ENCODE results near the gene PGBD1.

Gene PGBD1

GRCh38 chr6:28281288-28282064, at the start of gene PGBD1:
Gene PGBD1, plus strand, starts transcription at chr6:28281572. Its CDS starts 2,242 bp downstream, at chr6:28283814.
- DNase-seq (ENCODE audit: low read depth, low spot score): no peak

- DNase-seq (ENCODE audit: low read depth, low spot score): no peak
Measured at GRCh38 chr6:28232785-28233184, 48.6 kb upstream of the PGBD1 start.

DNA sequence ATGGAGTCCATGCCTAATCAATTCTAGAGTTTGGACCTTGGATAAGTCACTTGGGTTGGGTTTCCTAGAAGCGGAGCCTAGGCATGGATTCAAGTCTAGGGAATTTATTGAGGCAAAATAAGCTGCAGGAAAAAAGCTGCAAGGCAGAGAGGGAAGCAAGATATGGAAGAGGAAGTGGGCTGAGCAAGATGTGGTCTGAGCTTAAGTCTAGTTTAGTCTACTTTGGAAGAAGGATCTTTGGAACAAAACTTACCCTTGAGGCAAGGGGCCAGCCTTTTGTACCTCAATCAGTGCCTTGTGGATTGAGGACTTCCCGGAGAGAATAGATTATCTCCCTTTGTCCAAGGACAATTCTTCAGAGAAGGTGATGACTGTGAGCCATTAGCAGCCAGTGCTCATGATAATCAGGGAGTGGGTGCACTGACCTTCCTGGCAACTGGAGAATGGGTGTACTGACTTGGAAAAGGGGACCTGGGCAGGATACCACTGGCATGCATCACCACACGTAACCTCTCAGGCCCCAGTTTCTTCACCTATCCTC, 45.4 kb upstream of the PGBD1 start:
- no peak for DNase-seq (ENCODE audit: low read depth, low spot score)

- no peak for DNase-seq (ENCODE audit: low read depth, low spot score)
Measured at GRCh38 chr6:28239636-28240035, 41.7 kb upstream of the PGBD1 start.

DNA sequence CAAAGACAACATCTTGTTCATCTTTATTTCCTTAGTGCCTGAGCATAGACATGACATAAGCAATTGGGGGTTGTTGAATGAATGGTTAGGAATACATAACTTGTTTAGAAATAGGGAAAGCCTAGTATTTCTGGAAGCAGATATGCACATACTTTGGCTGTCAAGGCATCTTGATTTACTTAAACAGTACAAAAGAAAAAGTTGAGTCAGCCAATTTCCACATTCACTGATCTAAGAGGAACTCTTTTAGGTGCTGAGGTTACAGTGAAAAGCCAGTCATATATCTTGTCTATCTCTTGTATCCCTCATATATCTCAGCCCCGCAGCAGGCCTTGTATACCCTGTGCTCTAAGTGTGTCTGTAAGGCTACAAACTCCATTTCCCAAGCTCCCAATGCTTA, 40.9 kb upstream of the PGBD1 start:
- DNase-seq (ENCODE audit: low read depth, low spot score): no peak

DNA sequence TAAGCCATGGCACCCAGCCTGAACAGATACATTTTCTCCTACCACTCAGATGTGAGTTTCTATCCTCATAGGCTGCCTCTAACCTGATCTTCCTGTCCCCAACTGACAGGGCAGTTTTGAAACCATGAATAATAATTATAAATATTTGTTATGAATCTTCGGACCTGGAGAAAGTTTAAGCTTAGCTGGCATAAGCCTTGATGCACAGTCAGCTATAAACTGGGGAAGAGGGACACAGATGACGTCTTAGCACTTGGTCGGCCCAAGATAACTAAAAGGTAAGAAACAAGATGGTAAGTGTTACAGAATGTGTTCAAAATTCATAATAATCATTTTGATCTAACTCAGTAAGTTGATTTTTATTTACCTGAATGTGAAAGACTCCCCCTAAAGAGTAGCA, 37.4 kb upstream of the PGBD1 start:
- no peak for DNase-seq (ENCODE audit: low read depth, low spot score)

GRCh38 chr6:28245206-28245941, 36.0 kb upstream of the PGBD1 start:
- no peak for DNase-seq (ENCODE audit: low read depth, low spot score)

DNA sequence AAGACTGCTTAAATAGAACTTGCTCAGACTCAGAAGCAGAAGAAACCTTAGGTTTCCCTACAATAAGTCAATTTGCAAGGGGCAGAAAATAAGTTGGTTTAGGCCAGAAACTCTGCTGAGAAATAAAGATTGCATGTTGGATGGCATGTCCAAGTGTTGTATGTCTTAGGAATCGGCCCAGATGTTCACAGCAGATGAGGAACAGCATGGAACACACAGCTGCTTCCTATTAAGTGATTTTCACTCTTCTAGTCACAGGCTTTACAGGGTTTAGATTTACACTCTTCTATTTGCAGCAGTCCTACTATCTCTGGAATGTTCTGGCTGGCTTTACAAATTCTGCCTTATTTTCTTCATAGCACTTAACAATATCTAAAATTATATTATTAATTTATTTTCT, 32.5 kb upstream of the PGBD1 start:
- DNase-seq (ENCODE audit: low read depth, low spot score): no peak

DNA sequence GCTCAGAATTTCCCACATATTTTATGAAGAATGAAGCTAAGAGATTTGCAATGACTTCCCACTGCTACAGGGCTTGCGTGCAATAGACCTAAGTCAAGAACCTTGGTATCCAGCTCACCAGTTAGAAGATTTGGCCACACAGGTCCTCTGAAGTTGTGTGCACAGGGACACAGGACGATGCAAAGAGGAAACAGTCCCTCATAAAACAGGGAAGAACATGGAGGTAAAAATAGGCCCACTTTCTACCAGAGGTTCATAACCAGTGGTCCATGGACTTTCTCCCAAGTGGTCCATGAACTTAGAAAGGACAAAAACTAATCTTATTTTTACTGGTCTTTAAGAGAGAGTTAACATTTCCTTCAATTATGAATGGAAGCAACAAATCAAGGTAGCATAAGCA, 30.6 kb upstream of the PGBD1 start:
- DNase-seq (ENCODE audit: low read depth, low spot score): no peak

GRCh38 chr6:28251661-28252008, 29.7 kb upstream of the PGBD1 start:
- DNase-seq (ENCODE audit: low read depth, low spot score): no peak

DNA sequence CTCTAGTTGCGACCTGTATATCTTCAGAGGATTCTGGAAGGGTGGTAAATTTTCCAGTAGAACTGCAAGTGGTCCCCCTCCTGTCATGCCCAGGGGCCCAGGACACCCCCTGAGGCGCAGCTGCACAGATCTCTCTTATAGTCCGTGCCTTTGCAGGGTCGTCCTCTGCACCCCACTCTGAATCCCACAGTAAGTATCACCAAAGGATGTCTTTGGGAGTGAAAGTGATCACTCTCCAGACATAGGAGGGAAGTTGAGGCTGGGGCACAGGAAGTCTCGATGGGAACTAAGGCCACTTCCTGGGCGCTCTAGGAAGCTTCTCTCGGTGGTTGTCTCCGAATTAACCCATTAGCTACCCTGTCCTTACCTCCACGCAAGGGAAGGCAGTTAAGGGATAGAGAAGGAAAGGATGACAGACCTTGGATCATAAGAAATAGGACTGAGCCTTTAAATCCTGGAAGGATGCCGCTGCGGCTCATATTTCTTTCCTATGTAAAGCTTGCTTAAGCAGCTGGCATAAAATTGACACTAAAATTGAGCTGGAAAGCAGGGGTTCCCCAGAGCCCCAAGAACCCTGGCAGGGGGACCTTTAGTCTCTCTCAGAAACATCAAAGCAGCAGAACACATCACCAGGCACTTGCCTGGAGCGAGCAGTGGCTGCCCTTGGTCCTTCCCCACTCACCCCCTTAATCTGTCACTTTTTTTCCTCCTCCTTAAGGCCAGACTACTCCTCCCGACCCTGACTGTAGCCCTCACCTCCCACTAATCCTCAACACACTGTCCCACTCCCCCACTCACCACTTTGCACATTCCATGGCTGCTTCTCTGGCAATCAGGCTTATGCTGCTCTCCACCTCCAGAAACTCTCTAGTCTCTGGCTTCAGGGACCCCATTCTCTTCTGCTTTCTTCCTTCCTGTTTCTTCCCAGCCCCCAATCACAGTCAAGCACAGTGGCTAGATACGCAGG, 29.1 kb upstream of the PGBD1 start, which contains the start of gene ZKSCAN4:
ZKSCAN4 (minus strand) TSS at position 261 of the 967 bp plus-strand sequence. CDS start 289 bp downstream, outside the sequence.
- peak; percentile 65 for DNase-seq (ENCODE audit: low read depth, low spot score)

DNA sequence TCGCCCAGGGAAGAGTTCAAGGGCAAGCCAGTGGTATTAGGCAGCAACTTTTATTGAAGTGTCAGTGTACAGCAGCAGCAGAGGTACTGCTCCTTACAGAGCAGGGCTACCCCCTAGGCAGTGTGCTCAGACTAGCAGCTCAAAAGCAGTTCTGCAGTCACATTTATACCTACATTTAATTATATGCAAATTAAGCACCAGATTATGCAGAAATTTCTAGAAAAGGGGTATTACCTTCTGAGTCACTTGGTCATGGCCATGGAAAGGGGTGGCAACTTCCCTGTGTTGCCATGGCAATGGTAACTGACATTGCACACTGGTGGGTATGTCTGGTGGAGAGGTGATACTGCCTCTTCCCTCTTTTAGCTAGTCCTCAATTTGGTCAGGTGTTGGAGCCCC, 27.3 kb upstream of the PGBD1 start:
- no peak for DNase-seq (ENCODE audit: low read depth, low spot score)

DNA sequence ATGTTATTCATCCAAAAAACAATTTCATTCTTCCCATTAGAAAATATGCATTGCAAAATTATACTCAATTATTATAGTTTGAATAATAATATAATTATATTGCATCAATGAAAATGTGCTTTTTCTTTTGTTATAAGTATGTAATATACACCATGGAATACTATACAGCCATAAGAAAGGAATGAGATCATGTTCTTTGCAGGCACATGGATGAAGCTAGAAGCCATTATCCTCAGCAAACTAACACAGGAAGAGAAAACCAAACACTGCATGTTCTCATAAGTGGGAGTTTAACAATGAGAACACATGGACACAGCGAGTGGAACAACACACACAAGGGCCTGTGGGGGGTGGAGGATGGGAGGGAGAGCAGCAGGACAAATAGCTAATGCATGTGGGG, 24.3 kb upstream of the PGBD1 start:
- no peak for DNase-seq (ENCODE audit: low read depth, low spot score)

GRCh38 chr6:28258877-28259777, 22.2 kb upstream of the PGBD1 start, which contains the start of gene NKAPL:
Gene NKAPL, plus strand, starts transcription at chr6:28259297. Its CDS starts 75 bp downstream, at chr6:28259372.
- DNase-seq (ENCODE audit: low read depth, low spot score): no peak

DNA sequence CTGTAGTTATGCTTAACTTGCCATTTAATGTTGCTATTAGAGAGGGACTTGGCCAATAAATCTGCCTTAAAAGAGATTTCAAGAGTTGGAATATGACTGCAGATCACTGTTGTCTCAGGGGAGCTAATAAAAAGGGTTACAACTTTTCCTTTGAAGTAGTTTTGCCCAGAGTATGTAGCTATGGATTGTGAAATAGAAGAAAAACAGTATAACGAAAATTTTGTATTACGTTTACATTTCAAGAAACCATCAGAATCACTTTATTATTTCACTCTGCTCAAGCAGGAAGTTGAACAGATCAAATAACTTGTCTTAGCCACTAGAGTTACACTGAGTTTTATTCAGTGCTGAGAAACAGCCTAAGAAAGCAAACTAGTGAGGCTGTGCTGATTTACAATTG, 17.4 kb upstream of the PGBD1 start:
- no peak for DNase-seq (ENCODE audit: low read depth, low spot score)

DNA sequence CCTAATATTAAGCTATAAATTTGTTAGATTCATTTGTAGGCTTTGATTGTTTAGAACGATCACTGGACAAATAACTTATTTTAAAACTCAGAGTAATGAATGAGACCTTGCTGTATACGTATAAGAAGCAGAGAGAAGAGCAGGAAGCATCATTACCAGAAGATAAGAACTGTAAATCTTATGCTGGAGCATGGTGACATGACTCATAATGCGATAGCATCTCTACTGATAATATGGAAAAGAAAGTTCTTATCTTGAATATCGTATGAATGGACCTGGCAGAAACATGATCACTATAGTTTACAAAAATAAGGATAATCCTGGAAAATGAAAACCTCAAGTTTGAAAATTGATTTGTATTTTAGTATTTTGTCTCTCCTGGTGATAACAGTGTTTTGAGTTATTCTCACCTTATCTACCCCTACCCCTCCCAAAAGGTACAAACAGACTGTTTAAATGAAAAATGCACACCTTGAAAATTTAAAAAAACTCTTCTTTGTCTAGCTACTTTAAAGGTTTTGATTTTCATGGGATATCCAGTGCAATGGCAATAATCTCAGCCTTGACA, 16.5 kb upstream of the PGBD1 start:
- DNase-seq (ENCODE audit: low read depth, low spot score): no peak

- DNase-seq (ENCODE audit: low read depth, low spot score): no peak
Measured at GRCh38 chr6:28266563-28266961, 14.8 kb upstream of the PGBD1 start.

DNA sequence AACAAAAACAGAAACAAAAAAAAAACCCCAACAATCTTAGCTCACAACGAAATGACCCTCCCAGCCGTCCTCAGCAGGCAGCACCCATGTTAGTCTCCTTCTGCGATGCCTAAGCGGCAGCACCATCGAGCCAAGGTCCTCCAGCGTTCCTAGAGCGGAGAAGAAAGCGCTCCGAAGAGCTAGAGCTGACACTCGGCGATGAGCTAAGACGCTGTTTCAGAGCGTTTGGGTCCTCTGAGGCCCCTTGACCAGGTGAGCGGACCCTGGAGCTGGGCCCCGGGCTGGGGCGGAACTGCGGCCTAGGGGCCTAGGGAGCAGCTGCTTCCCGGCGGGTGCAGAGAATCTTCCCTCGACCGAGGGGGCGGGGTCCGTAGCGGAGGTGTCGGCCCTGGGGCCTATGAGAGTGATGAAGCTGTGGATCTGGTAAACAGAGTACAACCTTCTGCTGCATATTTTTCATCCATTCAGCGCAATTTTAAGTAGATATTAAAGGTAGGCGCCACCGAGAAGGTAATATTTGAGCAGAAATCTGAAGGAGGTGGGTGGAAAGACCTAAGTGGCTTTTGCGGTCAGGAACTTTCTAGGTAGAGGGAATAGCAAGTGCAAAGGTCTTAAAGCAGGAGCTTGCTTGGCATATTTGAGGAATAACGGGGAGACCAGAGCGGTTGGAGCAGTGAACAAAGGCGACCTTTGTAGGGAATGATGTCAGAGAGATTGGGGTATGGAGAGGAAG, 14.2 kb upstream of the PGBD1 start, which contains the start of gene ZSCAN26:
ZSCAN26 (plus strand) TSS at position 182 of the 733 bp plus-strand sequence. CDS start 4,777 bp downstream, outside the sequence.
- DNase-seq (ENCODE audit: low read depth, low spot score): peak; percentile 69

DNA sequence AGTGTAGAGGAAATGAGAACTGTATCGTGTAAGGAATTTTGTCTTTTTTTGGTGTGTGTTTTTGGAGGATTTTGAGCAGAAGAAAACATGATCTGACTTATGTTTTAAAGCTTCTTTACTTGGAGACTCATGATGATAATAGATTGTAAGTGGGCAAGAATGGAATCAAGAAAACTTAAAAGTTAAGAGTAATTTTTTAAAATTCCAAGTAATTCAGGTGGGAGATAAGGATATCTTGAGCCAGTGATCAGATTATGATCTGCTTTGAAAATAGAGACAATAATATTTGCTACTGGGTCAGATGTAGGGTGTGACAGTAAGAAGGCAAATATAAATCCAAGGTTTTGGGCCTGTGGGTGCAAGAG, 13.7 kb upstream of the PGBD1 start:
- DNase-seq (ENCODE audit: low read depth, low spot score): no peak
